ENCODE data around the gene NPW.
"Not testable (repeated sequence)": the region's sequence is repeated elsewhere in the genome, so short reads cannot be mapped to it uniquely, and the experiment has no call there.

Gene NPW

DNA sequence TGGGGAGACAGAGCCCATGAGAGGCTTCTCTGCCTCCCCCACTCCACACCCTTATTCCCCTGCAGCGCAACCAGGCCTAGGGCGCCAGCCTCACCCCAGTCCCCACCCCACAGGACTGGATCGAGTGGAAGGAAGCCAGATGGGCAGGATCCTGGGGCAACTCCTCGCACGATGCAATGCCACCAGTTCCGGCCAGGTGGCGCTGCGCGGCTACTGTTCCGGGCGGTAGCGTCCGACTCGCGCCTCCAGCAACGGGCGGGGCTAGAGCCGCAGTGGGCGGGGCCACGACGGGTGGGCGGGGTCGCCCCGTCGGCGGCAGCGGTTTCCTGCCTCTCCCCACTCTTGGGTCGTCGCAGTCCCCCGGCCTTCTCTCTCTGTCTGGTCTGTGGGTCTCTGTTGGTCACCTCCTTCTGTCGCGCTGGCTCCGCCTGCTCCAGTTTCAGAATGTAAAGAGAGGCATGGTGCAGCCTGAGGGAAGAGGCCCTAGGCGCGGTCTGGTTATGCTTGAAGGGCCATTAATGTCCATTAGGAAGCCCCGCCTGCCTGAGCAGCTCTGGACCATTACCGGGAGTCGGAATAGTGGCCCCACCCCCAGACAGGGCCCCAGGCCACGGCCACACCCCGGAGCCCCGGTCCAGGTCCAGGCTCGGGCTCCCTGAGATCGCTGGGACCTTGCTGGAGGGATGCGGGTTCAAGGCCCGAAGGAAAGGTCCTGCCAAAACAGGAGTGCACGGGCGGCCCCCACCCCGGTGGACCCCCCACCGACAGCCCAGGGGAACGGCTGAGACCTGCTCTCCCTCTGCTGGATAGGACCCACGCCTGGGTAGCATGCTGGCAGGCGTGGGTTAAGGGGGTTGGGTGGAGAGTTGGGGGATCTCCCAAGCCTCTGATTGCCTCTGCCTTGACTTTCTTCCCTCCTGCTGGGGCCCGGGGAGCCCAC lies 3.8 kb downstream of the NPW start:
- peak; percentile 43 for DNase-seq (ENCODE audit: low read depth)

DNA sequence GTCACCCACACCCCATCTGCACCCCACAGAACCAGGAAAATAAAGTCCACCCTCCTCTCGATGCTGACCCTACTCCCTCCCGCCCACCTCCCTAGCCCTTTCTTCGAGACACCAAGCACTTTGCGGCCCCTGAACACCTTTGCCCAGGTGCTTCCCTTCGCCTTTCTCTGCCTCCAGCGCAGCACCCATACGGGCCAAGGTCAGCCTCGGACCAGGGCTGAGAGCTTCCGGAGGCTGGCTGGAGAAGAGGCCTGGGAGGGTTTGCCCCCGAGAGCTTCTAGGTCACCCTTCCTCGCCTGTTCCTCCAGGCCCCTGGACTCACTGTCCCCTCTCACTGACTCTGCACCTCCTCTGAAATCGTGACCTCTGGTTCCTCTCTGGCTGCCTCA lies 4.4 kb downstream of the NPW start:
- no peak for DNase-seq (ENCODE audit: low read depth)

DNA sequence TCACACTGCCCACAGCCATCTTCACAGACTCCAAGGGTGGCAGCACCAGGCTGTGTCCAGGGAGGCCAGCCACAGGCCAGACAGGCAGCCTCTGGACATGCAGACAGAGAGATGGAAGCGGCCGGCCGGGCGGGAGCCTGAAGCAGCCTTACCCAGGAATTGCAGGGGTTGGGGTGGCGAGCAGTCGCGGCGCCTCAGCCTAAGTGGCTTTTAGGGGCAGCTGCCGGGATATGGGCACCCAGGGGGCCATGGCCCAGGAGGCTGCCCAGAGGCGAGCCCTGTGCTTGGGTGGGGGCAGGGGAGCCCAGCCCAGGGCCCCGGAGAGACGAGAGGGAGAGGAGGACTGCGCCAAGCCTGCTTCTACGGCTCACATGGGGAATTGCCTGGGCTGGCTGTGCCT lies 5.7 kb downstream of the NPW start:
- DNase-seq (ENCODE audit: low read depth), result no peak

DNA sequence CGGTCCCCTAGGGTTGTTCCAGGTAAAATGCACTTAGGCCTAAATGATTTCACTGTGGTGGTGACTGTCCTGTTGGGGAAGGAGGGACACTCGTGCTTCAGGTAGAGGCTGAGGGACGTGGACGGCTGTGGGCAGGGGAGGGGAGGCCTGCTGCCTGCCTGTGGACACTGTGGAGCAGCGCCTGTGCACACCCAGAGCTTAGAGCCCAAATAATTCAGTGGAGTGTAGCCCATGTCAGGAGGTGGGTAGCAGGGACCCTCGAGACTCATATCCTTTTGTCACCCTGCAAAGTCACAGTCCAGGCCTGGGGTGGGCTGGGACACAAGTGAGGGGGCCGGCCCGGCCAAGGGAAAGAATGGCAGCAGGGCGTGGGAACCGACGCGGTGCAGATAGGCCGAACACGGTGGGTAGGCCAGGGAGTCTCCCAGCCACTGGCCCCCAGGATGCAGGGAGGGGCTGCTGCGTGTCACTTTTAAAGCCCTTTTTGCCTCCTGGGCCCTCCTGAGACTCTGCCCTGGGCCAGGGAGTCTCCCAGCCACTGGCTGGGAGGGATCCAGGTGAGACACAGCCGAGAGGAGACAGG lies 6.4 kb downstream of the NPW start:
- no peak for DNase-seq (ENCODE audit: low read depth)

DNA sequence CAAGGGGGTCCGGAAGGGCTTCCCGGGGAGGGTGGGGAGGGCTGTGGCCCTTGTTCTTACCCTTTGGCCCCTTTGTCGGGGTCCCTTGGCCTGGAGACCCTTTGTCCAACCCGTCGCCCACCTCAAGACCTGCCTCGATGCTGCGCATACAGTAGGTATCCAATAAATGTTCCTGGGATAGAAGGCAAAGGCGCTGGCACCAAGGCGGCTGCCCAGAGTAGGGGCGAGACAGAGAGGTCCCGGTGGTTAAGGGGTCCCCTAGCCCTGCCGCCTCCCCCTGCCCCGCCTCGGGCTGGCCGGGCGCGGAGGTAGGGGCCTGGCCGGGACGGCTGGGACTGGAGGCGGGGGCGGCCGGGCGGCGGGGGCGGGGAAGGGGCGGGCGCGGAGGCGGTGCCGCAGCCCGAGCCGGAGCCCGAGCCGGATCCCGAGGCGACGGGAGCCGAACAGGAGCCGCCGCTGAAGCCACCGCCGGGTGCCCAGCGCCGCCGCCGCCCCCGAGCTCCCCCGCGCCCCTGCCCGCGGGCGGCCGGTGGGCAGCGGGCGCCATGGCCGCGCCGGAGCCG lies 7.0 kb downstream of the NPW start, which contains the start of gene NHERF2:
TSS of gene NHERF2 (plus strand) at position 442 of the 563 bp plus-strand sequence. CDS start at position 546, 104 bp downstream.
- DNase-seq (ENCODE audit: low read depth), result no peak

DNA sequence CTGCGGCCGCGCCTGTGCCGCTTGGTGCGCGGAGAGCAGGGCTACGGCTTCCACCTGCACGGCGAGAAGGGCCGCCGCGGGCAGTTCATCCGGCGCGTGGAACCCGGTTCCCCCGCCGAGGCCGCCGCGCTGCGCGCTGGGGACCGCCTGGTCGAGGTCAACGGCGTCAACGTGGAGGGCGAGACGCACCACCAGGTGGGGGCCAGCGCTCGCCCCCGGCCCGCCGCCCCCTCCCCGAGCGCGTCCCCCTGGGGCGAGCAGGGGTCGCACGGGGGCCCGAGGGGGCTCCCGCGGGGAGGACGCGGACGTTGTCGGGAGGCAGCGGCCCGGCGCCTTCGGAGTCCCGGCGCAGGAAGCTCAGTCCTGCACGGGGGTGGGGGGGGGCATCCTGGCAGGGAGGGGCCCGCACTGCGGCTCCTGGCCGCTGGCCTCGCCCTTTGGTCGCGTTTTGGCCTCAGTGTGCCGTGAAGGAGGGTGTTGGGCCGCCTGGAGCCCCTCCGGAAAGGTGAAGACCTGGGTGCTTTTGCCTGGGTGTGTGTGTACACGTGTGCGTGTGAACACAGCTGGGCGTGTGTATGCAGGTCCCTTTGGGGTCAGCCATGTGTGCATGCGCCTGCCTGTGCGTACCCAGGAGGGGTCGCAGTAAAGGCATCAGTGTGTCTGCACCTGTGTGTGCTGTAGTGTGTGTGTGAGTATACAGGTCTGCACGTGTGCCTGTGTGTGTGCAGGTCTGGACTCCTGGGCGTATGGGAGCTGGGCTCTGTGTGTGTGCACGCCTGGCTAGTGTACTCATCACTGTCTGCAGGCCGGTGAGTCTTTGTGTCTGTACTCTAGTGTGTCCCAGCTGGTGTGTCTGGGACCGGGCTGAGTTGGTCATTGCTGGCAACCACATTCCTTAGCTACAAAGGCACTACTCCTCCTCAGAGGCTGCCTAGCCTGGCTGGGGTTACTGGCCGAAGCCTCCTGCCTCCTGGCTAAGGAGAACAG lies 7.7 kb downstream of the NPW start:
- no peak for DNase-seq (ENCODE audit: low read depth)

DNA sequence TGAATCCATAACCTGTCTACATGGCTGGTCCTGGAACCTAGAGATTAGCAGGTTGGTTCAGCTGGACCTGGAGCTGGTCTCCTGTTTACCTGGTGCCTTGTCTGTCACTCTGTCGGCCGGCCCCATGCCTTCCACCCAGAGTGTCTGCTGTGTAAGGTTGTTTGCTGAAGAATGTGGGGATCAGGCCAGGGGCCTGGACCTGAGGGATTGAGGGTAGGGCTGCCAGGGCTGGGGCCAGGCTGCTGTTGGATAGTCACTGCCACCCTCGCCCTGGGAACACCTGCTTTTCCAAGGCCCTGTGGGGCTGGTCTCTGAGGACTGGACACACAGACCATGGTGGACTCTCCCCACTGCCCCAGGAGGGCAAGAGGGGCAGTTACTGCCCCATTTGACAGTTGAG lies 8.6 kb downstream of the NPW start:
- DNase-seq (ENCODE audit: low read depth), result no peak

DNA sequence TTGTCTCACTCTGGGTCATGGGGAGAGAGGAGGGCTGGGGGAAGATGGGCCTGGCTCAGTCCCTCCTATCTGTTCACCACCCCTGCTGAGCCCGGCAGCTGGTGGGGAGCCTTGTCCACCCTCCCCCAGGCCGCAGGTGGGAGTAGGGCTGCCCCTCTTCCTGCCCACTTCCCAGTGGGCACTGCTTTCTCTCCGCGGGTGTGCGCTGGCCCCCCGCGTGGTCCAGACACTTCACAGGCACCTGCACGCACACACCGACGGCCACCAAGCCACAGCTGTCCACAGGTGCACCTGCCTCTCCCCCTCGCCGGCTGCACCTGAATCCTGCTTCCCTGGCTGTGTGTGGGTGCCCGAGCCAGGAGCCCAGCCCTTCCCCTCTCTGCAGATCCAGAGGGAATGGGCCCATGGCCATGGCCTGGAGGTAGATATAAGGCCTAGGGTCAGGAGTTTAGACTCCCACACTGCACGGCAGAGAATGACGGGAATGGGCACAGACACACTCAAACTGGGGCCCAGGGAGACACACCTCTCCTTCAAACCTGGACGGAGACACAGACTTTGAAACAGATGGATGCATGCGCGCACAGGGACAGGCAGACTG lies 9.1 kb downstream of the NPW start:
- no peak for DNase-seq (ENCODE audit: low read depth)

DNA sequence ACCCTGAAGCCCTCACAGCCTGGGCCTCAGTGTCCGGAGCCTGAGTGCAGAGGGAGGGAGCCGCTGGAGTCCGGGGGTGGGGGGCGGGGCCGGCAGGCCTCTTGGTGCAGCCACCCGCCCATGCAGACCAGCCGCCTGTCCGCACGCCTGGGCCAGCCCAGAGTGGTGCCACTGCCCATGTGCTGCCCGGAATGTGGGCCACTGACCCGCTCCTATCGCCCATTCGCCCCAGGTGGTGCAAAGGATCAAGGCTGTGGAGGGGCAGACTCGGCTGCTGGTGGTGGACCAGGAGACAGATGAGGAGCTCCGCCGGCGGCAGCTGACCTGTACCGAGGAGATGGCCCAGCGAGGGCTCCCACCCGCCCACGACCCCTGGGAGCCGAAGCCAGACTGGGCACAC lies 9.8 kb downstream of the NPW start:
- DNase-seq (ENCODE audit: low read depth), result no peak

DNA sequence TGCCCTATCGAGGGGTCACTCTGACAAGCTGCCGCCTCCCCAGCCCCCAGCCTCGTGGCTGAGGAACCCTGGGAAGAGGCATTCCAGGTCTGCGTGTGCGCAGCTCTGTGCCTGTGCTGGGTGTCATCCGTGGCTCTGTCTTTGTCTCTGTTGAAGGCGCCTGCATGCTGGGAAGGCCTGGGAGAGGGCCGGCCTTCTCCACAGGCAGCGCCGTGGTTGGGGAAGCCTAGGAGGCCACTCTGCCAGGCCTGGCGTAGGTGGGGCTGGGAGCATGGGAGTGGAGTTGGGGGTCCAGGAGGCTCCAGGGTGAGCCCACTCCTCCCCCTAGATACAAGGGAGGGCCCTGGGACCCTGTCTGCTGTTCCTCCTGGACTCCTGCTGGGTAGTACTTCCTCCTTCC lies 10.5 kb downstream of the NPW start:
- no peak for DNase-seq (ENCODE audit: low read depth)

DNA sequence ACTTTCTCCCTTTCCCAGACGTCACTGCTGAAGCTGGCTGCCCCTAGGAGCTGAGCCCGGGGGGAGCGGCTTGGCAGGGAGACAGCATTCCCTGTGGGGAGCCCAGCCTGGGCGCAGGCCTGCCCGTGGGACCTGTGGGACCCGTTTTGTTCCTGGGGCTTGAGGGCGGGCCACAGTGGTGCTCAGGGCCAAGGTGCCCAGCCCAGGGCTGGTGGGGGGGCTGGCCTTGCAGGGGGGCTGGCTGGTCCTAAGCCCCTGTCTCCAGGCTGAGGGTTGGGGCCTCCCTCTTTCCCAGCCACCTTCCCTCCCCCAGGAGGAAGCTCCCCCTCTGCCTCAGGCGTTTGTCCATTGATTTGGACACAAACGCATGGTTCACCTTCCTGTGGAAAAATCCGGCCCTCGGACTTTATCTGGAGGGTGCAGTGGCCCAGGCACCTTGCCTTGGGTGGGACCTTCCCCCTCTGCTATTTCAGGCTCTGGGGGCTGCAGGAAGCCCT lies 11.5 kb downstream of the NPW start:
- no peak for DNase-seq (ENCODE audit: low read depth)

DNA sequence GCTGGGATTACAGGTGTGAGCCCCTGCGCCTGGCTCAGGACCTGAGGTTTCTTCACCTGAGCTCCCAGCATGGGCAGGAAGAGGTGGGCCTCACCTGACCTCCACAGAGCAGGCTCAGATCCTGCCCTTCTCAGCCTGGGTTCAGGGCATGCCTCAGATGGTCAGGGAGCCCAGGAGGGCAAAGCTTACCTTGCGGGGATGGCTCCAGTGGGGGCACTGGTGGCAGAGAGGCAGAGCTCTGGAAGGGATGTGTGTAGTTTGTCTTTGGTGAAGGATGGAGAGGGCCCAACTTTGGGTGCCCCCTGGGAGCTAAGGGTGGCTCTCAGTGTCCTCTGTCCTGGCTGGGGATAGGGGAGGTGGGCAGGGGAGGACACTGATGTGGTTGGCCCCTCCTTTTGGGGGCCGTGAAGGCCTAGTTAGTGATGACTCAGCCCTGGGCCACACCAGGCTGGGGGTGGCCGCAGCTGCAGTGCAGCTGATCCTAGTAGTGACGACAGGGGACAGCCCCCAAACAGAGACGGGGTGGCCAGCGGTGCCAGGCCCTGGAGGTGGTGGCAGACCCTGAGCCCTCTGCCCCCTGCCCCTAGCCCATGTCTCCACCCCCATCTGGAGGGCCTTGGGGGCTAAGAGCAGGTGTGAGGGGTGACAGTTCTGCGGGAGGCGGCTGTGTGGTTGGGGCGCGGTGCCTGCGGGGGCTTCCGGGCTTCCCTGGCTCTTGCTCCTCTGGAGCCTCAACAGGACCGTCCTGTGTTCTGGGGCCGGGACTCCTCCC lies 12.9 kb downstream of the NPW start:
- no peak for DNase-seq (ENCODE audit: low read depth)

DNA sequence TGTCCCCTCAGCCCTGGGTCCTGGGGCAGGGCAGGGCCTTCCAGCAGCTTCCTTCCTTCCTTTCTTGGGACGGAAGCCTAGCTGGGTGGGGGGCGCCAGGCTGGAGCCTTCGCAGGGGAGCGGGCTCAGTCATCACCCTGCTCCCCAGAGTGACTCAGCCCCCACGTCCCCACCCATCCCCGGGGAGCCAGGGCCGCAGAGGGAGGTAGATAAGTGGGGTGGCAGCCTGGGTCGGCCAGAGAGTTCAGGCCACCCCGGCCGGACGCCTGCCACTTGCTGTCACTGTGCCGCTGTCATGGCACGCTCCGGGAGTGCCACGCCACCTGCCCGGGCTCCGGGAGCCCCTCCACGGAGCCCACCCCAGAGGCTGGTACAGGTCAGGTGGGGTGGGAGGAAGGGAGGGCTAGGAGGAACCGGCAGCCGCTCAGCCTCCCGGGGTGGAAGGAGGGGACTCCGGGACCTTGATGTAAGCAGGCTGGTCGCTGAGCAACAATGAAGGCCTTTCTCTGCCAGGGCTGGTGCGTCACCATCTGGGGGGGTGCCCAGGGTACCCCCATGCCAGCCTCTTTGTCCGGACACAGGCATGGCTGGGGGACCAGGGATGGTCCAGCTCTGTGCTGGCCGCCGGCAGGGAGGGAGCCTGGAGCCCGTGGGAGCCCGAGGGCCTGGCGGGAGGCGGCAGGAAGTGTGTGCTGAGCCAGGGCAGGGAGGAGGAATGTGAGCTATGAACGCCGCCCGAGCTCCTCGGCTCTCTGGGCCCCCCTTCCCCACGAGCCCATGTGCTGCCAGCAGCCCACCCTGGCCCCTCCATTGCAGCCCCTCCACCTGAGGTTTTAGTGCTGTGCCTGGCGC lies 13.7 kb downstream of the NPW start:
- DNase-seq (ENCODE audit: low read depth), result no peak

DNA sequence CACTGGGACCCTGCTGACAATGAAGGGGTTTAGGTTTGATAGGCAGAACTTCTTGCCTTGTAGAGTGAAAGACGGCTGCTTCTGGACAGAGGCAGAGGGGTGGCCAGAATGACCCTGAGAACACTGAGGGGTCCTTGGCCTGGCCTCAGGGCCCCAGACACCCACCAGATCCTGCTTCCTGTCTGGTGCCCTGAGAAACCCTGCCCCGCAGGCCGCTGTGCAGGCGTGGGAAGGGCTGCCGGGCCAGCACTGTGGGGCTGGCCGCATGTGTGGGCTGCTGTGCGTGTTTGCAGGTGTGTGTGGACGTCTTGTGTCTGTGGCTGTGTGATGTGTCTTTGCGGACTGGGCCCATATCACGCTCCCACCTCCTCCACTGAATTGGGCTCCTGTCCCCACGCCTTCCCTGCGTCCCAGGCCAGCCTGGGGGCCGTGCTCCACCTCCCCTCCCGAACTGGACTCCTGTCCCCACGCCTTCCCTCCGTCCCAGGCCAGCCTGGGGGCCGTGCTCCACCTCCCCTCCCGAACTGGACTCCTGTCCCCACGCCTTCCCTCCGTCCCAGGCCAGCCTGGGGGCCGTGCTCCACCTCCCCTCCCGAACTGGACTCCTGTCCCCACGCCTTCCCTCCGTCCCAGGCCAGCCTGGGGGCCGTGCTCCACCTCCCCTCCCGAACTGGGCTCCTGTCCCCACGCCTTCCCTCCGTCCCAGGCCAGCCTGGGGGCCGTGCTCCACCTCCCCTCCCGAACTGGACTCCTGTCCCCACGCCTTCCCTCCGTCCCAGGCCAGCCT lies 14.5 kb downstream of the NPW start:
- DNase-seq (ENCODE audit: low read depth), result not testable (repeated sequence)

DNA sequence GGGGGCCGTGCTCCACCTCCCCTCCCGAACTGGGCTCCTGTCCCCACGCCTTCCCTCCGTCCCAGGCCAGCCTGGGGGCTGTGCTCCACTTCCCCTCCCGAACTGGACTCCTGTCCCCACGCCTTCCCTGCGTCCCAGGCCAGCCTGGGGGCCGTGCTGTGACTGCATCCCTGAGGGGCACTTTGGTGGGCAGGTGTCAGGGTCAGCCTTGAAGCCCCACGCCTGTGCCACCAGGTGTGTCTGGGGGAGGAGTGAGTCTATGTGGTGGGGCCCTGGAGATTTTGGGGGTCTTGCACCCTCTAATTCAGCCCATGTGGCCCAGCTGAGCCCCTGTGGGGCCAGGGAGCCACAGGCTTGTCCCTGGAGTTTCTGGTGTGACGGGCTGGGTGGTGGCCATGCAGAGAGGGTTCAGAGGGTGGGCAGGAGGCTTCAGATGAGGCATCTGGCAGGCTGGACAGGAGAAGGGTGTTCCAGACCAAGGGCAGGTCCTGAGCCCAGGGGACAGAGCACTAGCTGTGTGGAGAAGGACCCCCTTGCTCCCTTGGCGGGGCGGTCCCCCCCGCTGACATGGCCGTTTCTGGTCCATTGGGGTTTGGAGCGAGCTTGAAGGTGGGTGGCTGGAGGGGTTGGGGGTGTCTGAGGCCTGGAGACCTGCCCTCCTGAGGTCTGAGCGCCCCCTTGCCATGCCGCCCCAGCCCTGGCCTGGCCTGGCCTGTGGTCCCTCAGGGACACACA lies 15.3 kb downstream of the NPW start:
- DNase-seq (ENCODE audit: low read depth), result no peak

DNA sequence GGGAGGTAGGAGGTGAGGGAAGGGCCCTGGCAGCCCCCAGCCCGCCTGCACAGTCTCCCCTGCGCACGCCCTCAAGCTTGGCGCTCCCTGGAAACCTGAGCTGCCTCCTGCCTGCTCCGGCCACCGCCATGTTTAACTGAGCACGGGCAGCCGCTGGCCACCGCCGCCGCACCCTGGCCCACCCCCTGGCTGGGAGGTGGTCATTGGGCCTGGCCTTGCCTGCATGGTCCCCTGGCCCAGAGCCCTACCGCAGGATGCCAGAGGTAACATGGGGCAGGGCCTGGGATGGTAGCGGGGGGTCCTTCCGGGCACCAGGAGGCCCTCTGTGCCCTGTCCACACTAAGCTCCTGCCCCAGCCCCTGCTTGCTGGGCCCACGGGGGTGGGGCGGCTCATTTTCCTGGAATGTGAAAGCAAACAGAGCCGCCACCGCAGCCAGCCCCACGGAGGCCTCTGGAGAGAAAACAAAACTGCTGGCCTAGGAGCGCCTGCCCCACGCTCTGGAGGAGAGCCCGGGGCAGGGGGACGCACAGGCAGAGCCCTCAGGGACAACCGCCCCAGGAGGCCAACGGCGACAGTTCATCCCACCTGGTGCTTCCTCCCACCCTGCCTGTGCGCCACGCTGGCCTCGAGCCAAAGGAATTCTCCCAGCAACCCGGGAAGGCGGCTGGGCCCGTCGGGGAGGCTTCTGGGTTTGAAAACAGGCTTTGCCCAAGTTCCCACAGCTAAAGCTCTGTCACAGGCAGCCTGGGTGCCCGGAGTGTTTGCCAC lies 16.0 kb downstream of the NPW start:
- DNase-seq (ENCODE audit: low read depth), result no peak

DNA sequence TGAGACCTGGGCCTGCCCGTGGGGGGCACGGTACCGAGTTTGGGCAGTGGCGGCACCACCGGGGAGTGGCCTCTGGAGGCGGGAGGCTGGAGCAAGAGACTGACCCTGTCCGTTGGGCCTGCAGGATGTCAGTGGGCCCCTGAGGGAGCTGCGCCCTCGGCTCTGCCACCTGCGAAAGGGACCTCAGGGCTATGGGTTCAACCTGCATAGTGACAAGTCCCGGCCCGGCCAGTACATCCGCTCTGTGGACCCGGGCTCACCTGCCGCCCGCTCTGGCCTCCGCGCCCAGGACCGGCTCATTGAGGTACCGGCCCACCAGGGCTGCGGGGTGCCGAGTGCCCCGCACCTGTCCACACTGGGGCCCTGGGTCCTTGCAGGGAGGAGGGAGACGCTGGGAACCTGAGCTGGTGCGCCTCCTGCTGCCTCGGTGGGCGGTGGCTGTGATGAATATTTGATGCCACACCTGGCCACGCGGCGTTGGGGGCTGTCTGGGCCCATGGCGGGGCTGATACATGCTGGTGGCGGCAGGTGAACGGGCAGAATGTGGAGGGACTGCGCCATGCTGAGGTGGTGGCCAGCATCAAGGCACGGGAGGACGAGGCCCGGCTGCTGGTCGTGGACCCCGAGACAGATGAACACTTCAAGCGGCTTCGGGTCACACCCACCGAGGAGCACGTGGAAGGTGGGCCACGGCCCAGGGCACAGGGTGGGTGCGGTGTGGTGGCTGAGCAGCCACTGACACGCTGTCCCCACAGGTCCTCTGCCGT lies 16.8 kb downstream of the NPW start:
- no peak for DNase-seq (ENCODE audit: low read depth)

Measured in HS-5 (cell line).